Fibroblast of skin of left quadriceps (primary cell): ENCODE measurements around the gene PALLD.
"Not testable (repeated sequence)": the region's sequence is repeated elsewhere in the genome, so short reads cannot be mapped to it uniquely, and the experiment has no call there.

Experiments
- DNase-seq, 2 experiments: peaks; one replicate each; pipeline ENCODE4 v3.0.0-alpha.2; 2013; ENCODE audit warnings: low read depth in 2 of 2

The PALLD gene

DNA sequence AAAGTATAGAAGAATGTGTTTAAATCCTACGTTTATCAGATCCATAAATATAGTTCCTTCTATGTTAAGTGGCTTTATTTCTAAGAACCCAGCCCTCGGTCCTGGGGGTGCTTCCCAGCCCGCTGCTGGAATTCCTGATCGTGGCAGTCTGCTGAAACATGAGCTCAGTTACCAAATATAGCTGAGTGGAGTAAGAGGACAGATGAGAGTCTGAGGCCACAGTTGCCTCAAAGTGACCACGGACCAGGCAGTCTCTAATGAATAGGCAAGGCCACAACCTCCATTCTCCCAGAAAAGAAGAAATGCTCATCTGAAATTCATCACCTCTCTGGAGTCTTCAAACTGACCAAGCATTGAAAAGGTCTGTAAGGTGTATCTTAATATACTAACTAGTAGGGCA, at the start of gene PALLD:
PALLD (plus strand) TSS at position 219 of the 400 bp plus-strand sequence.
- no peak for DNase-seq

DNA sequence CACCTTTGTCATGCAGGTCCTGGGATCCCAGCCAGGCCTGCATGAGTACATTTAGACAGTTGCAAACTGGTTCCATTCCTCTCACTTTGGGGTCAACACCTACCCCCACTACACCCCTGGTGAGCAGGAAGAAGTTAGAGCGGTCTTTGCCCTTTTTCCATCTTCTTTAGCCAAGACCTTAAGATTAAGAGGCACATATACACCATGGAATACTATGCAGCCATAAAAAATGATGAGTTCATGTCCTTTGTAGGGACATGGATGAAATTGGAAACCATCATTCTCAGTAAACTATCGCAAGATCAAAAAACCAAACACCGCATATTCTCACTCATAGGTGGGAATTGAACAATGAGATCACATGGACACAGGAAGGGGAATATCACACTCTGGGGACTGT, 47.8 kb upstream of the PALLD start:
- DNase-seq = not testable (repeated sequence)

- DNase-seq = peak in 1 of 2 experiments; percentile 8
Observed at GRCh38 chr4:168449719-168450452, 47.0 kb upstream of the PALLD start.

- no peak for DNase-seq
Observed at GRCh38 chr4:168451331-168451730, 45.5 kb upstream of the PALLD start.

DNA sequence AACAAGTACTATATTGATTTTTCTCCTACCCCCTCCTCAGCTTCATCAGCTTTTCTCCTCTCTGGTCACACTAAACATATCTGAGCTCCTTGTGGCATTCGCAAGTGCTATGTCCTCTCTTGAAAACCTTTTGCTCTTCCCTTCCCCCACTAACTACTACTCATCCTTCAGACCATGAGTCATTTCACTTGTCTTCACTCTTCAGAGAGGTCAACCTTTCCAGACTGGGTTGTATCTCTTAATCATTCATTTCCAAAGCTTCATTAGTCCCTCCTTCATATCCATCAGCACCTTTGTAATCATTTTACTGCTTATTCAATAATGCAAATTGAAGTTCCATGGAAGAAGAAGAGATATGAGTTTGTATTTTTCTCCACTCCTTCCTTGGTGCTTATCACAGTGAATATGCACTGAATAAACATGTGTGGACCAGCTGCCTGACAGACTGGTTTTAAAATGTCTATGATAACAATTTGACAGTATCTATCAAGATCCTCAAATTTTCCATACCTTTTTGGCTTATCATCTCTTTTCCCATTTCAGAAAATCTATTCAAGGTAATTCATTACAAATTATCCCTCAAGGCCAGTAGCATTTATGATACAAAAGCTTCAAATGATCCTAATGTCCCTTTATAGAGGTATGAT, 45.0 kb upstream of the PALLD start:
- DNase-seq = peak; percentile 22 to 29

DNA sequence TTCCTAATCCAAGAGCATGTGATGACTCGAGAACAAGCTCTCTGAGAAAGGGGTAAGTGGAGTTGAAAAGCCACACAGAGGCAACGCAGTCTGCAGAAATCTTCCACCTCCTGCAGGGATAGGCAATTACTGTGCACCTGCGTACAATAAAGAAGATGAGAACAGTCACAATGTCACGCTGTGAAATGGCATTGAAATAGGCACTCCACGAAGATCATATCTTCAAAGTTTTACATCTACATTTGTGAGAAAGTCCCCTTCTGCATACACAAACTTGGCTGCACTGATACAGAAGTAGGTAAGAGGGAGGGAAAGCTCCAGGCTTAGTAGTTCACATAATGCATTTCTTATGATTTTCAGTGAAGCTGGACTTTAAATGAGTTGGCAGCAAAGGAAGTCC, 43.7 kb upstream of the PALLD start:
- no peak for DNase-seq

DNA sequence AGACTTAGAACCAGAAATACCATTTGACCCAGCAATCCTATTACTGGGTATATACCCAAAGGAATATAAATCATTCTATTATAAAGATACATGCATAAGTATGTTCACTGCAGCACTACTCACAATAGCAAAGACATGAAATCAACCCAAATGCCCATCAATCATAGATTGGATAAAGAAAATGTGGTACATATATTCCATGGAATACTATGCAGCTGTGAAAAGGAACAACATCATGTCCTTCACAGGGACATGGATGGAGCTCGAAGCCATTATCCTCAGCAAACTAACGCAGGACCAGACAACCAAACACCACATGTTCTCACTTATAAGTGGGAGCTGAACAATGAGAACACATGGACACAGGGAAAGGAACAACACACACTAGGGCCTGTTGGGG, 38.6 kb upstream of the PALLD start:
- not testable (repeated sequence) for DNase-seq

DNA sequence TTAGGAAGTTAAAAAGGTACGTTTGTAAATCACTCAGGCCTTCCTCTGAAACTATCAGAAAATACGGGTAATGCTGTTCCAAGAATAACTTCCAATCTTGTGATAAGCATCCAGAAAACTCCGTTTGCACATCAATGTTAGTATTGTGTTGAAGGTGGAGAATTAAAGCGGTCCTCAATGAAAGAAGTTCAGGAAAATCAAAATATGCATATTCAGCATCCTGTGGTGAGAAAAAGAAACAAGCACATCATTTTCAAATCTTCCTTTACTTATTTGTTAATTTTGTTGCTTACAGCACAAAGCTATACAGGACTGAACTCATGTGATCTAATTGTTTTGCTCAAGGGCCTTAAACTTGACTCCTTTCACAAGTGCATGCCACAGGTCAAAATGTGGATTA, 35.0 kb upstream of the PALLD start:
- DNase-seq = no peak

DNA sequence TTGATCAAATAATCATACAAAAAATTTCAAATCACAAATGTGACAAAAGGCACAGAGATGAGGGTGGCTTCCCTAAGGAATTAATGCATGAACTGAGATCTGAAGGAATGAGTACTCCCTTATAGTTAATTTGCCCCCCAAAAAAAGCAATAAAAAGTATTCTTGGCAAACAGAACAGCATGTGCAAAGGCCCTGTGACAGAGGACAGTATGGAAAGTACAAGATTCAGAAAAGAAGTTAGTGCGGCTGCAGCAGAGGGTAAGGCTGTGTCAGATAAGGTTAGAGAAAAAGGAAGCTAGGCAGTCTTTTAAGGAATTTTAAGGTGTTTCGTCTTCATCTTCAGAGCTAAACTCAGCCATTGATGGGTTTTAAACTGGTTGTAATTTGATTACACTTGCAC, 23.9 kb upstream of the PALLD start:
- no peak for DNase-seq

DNA sequence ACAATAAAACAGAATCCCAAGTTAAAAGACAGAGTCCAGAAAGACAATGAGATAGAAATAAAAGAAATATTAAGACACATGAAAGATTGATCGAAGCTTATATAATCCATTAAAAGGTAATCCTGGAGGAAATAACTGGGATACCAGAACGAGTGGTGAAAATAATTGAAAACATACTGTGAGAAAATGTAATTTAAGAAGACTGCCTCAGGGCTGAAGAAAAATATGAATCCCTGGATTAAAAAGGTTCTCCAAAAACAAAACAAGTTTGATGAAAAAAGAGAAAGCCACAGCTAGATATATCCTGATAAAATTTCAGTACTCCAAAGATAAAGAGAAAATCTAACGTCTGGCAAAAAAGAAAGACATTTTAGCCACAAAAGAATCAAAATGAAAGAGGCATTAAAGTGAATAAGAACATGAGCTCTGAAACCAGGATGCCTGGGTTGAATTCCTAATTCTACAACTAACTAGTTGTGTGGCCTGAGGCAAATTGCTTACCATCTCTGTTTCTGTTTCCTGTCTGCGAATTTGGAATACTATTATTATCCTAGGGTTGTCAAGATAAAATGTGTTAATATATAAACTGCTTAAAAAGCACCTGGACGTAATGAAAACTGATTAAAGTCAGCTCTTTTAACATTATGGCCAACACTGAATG, 22.1 kb upstream of the PALLD start:
- no peak for DNase-seq

DNA sequence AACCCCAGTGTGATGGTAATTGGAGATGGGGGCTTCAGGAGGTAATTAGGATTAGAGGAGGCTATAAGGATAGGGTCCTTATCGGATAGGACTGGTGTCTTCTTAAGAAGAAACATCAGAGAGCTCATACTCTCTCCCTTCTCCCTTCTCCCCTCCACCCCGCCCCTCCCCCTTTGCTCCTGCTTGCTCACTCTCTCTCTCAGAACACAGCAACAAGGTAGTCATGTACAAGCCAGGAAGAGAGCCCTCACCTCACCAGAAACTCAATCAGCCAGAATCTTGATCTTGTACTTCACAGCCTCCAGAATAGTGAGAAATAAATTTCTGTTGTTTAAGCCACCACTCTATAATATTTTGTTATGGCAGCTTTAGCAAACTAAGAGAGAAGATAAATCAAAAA, 21.1 kb upstream of the PALLD start:
- no peak for DNase-seq

GRCh38 chr4:168478868-168479267, 18.0 kb upstream of the PALLD start:
- DNase-seq = no peak

- DNase-seq = peak; percentile 63 to 65
Observed at GRCh38 chr4:168480931-168481611, 15.8 kb upstream of the PALLD start.

GRCh38 chr4:168483811-168484210, 13.0 kb upstream of the PALLD start:
- peak in 1 of 2 experiments; percentile 42 for DNase-seq

DNA sequence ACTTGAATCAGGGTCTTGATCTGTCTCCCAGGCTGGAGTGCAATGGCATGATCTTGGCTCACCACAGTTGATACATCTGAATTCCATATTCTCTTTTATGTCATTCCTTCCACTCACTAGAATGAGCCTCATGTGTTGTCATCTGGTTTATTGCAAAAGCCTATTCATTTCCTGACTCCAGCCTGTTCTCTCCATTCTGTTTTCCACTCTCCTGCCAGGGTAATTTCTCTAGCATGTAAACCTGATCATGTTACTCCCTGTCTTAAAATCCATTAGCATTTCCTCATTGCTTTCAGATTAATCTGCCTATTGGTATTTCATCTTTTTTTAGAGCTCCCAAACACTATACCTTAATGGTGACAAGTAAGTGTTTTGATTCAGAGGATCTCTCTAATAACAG, 12.2 kb upstream of the PALLD start:
- peak; percentile 89 to 92 for DNase-seq

DNA sequence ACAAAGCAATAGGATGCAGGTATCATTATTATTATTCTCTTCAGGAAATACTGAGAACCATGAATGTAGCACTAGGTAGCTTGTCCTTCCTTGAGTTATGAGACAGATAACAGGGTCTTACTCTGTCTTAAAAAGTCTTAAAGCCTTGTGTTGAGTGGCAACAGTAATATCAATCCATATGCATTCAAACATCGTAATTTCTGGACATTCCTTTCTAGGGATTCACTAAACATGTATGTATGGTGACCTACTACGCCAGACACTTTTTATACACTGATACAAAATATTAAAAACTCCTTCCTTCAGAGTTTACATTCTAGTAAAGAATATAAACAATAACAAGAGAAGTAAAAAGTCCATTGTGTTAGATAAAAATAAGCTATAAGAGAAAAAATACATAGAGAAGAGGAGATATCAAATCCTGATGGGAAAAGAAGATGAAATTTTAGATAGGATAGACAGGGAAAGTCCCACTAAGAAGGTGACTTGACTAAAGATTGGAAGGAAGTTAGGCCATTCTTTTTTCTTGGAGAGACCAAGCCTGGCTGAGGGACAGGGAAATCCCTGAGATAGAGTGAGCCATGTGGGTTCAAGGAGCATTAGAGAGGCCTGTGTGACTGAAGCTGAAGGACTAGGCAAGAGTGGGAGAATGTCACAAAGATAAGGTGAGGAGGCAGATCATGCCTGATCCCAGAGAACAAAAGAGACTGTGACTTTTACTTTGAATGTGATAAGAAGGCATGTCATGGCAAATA, 11.5 kb upstream of the PALLD start:
- DNase-seq = no peak

DNA sequence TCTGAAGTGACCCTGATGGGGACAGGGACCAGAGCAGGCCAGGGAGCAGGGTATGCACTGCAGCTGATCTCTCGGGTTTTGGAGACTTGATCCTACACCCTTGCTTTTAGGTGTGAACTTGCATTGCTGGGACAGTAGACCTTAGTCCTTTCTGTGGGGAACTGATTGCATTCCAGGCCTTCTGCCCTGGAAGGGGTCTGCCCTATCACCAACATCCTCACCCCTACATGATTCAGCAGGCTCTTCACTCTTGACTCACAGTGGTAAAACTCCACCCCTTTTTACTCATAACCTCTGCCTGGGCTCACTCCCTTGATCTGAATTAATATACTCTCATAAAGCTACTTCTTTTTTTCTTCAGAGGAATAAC, 10.0 kb upstream of the PALLD start:
- no peak for DNase-seq

DNA sequence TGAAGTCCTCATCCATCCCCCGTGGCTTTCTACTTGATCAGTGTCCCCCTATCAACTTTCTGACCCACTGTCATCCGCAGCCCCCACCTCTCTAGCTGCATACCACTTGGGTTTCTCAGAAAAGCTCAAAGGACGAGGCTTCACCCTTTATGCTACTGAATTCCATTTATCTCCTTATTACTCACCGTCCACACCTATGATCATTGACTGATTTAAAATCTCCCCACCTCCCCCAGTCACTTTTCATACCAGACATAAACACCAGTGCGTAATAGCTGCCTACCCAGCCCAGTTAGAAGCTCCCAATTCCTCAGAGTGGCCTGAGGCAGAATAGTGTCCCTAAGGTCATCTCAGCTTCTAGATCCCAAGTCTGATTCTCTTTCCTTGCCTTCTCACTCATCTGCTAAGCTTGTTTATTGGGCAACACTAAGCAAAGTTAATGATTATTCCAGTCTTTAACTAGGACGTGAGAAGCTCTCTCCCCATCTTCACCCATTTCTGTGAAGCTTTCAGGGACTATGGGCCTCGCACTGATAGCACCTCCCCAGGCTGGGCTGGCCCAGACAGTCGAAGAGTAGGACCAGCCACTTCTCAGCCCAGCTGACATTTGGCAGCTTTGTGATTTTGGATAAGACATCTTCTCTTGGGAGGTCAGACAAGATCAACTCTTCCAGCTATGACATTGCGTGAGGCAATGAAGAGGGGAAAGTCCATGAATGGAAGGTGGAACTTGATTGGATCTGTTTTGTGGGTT, 9.4 kb upstream of the PALLD start:
- no peak for DNase-seq

- DNase-seq = no peak
Observed at GRCh38 chr4:168488869-168489274, 8.0 kb upstream of the PALLD start.

DNA sequence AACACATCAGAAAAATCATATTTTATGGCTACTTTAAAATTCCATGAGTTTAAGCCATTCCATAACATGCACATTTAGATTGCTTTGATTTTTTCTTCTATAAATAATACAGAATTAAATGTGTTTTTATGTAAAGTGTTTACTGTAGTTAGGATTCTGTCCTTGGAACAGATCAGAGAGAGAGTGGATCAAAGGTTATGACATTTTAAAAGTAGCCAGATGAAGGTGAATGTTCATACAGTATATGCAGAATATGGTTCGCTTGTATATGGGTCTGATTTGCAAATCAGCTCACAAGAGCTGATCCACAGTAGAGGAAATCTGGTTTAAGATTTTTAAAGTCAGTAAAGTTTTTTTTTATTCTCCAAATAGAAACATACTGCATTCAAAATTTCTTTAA, 7.2 kb upstream of the PALLD start:
- no peak for DNase-seq

DNA sequence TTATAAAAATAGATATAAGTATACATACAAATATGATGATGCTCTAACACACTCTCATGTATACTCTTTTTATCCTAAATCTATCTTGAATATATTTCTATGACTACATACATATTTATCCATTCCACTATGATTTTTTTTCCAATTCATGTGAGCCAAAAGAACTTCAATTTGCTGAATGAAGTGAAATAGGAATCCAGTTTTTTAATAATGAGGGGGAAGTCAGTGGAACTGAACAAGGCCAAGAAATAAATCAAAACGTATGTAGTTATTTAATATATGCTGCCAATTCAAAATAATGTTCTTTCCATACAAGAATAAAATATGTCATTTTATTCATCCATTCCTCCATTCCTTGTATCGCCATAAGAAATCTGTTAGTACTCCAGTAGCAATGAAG, 6.1 kb upstream of the PALLD start:
- no peak for DNase-seq
